Stimulated activated CD4-positive, alpha-beta T cell treated with anti-CD3 and anti-CD28 coated beads, Interleukin-1b, Interleukin-23, amount 100 ng/mL, for 48 hours (primary cell): ENCODE measurements around the gene IRAK3.
"Not testable (repeated sequence)": the region's sequence is repeated elsewhere in the genome, so short reads cannot be mapped to it uniquely, and the experiment has no call there.

Experiments used
- DNase-seq: peaks from one replicate; pipeline ENCODE4 v3.0.0-alpha.2; 2020

Gene IRAK3

GRCh38 chr12:66170606-66171005 is 18.4 kb upstream of the IRAK3 start:
- DNase-seq, result no peak

- not testable (repeated sequence) for DNase-seq
Measured at GRCh38 chr12:66174391-66175325, 14.4 kb upstream of the IRAK3 start.

GRCh38 chr12:66176105-66176900 is 12.7 kb upstream of the IRAK3 start:
- DNase-seq, result no peak

- no peak for DNase-seq
Measured at GRCh38 chr12:66182956-66183355, 6.1 kb upstream of the IRAK3 start.

- not testable (repeated sequence) for DNase-seq
Measured at GRCh38 chr12:66184822-66185221, 4.2 kb upstream of the IRAK3 start.

GRCh38 chr12:66187036-66187435 is 2.0 kb upstream of the IRAK3 start:
- no peak for DNase-seq

GRCh38 chr12:66187821-66188220 is 1.2 kb upstream of the IRAK3 start:
- DNase-seq, result no peak

- no peak for DNase-seq
Measured at GRCh38 chr12:66189486-66189843, 451 bp downstream of the IRAK3 start.

- DNase-seq, result no peak
Measured at GRCh38 chr12:66189889-66190288, 875 bp downstream of the IRAK3 start.

GRCh38 chr12:66190519-66191370 is 1.7 kb downstream of the IRAK3 start:
- DNase-seq, result no peak

GRCh38 chr12:66191547-66192126 is 2.6 kb downstream of the IRAK3 start:
- no peak for DNase-seq

GRCh38 chr12:66194122-66194521 is 5.1 kb downstream of the IRAK3 start:
- DNase-seq, result no peak

GRCh38 chr12:66195242-66195641 is 6.2 kb downstream of the IRAK3 start:
- no peak for DNase-seq

- DNase-seq, result no peak
Measured at GRCh38 chr12:66196806-66197205, 7.8 kb downstream of the IRAK3 start.

GRCh38 chr12:66197495-66197921 is 8.5 kb downstream of the IRAK3 start:
- no peak for DNase-seq

- no peak for DNase-seq
Measured at GRCh38 chr12:66199141-66199540, 10.1 kb downstream of the IRAK3 start.

- DNase-seq, result no peak
Measured at GRCh38 chr12:66199831-66200509, 11.0 kb downstream of the IRAK3 start.

- DNase-seq, result no peak
Measured at GRCh38 chr12:66203820-66204219, 14.8 kb downstream of the IRAK3 start.

GRCh38 chr12:66206141-66206540 is 17.1 kb downstream of the IRAK3 start:
- DNase-seq, result no peak

- DNase-seq, result no peak
Measured at GRCh38 chr12:66210840-66211239, 21.8 kb downstream of the IRAK3 start.

- DNase-seq, result not testable (repeated sequence)
Measured at GRCh38 chr12:66211573-66211972, 22.6 kb downstream of the IRAK3 start.

- DNase-seq, result not testable (repeated sequence)
Measured at GRCh38 chr12:66213011-66213410, 24.0 kb downstream of the IRAK3 start.
